GM11168 (cell line): ENCODE data around the gene CLCN1.

Source experiments
- in situ Hi-C: fragments of 300-500 bp; cut with MboI; formaldehyde crosslinking; loops from one replicate; pipeline ENCODE4 v1.12.0; 2022; ENCODE audit warnings: low sequenced_read_pairs; ENCODE audit not compliant: unreplicated experiment

The CLCN1 gene

GRCh38 chr7:143394777-143395176, 78.9 kb downstream of the CLCN1 start:
- in situ Hi-C loops, result no loop called here

- in situ Hi-C loops, result no loop called here
These were observed 79.6 kb downstream of the CLCN1 start for GRCh38 chr7:143395187-143396149.

GRCh38 chr7:143396182-143396581, 80.3 kb downstream of the CLCN1 start:
- in situ Hi-C loops, result no loop called here

GRCh38 chr7:143396625-143397556, 81.0 kb downstream of the CLCN1 start:
- in situ Hi-C loops, result no loop called here

GRCh38 chr7:143397710-143398530, 82.0 kb downstream of the CLCN1 start:
- in situ Hi-C loops, result no loop called here

GRCh38 chr7:143398616-143399015, 82.7 kb downstream of the CLCN1 start:
- in situ Hi-C loops, result no loop called here

GRCh38 chr7:143399151-143399550, 83.2 kb downstream of the CLCN1 start:
- in situ Hi-C loops, result no loop called here

- in situ Hi-C loops, result no loop called here
These were observed 83.7 kb downstream of the CLCN1 start for GRCh38 chr7:143399642-143400041.

- in situ Hi-C loops, result no loop called here
These were observed 85.4 kb downstream of the CLCN1 start for GRCh38 chr7:143401265-143401664.
